Mesendoderm (in vitro differentiated cells): ENCODE measurements around the gene KCNAB1.
A peak's percentile ranks its signal among the peaks of the same experiment; 100 is the strongest.
"Not testable (repeated sequence)": the region's sequence is repeated elsewhere in the genome, so short reads cannot be mapped to it uniquely, and the experiment has no call there.

Source experiments
- DNase-seq: peaks from one replicate; pipeline ENCODE4 v3.0.0; 2013
- H2AK5ac ChIP-seq: 2 replicates; pipeline ENCODE4 v1.6.1; 2013; ENCODE audit warnings: low read length, inconsistent platforms
- H2BK120ac ChIP-seq: 2 replicates; pipeline ENCODE4 v1.6.1; 2013; ENCODE audit warnings: low read depth, mild to moderate bottlenecking, low read length, moderate library complexity, mixed read lengths
- H2BK15ac ChIP-seq: replicated peaks from 2 replicates; pipeline ENCODE4 v1.6.1; 2013; ENCODE audit warnings: low read depth, mild to moderate bottlenecking, moderate library complexity
- H2BK5ac ChIP-seq: 2 replicates; pipeline ENCODE4 v1.6.1; 2013; ENCODE audit warnings: low read length, inconsistent platforms
- H3K18ac ChIP-seq: 2 replicates; pipeline ENCODE4 v1.6.1; 2013; ENCODE audit warnings: mild to moderate bottlenecking, low read length, mixed read lengths
- H3K23ac ChIP-seq: one replicate; pipeline ENCODE4 v1.6.1; 2013; ENCODE audit warnings: low read length
- H3K27ac ChIP-seq: 2 replicates; pipeline ENCODE4 v1.5.1; 2013; ENCODE audit warnings: low read depth, mild to moderate bottlenecking, inconsistent platforms, low read length, moderate library complexity
- H3K27me3 ChIP-seq: 2 replicates; pipeline ENCODE4 v1.6.1; 2013; ENCODE audit warnings: low read length, control low read depth, mild to moderate bottlenecking, inconsistent platforms; ENCODE audit not compliant: insufficient read depth, poor library complexity
- H3K36me3 ChIP-seq: 2 replicates; pipeline ENCODE4 v1.6.1; 2013; ENCODE audit warnings: low read length, inconsistent platforms; ENCODE audit not compliant: control insufficient read depth, insufficient read depth
- H3K4ac ChIP-seq: one replicate; pipeline ENCODE4 v1.6.1; 2013; ENCODE audit warnings: low read depth, mild to moderate bottlenecking, low read length, moderate library complexity
- H3K4me1 ChIP-seq: 2 replicates; pipeline ENCODE4 v1.6.1; 2013; ENCODE audit warnings: low read depth, low read length, inconsistent platforms; ENCODE audit not compliant: control insufficient read depth
- H3K4me2 ChIP-seq: 2 replicates; pipeline ENCODE4 v1.6.1; 2013; ENCODE audit warnings: low read length
- H3K4me3 ChIP-seq: 2 replicates; pipeline ENCODE4 v1.5.1; 2013; ENCODE audit warnings: mild to moderate bottlenecking, low read length
- H3K56ac ChIP-seq: one replicate; pipeline ENCODE4 v1.6.1; 2013; ENCODE audit warnings: low read length
- H3K79me1 ChIP-seq: 2 replicates; pipeline ENCODE4 v1.6.1; 2013; ENCODE audit warnings: low read length, inconsistent platforms
- H3K79me2 ChIP-seq: 2 replicates; pipeline ENCODE4 v1.6.1; 2013; ENCODE audit warnings: mild to moderate bottlenecking, low read length; ENCODE audit not compliant: control insufficient read depth, insufficient read depth
- H3K9ac ChIP-seq: 2 replicates; pipeline ENCODE4 v1.6.1; 2013; ENCODE audit warnings: low read length, inconsistent platforms
- H4K5ac ChIP-seq: one replicate; pipeline ENCODE4 v1.6.1; 2013; ENCODE audit warnings: low read length
- H4K8ac ChIP-seq: one replicate; pipeline ENCODE4 v1.6.1; 2013; ENCODE audit warnings: low read depth, mild to moderate bottlenecking, control low read depth, low read length, moderate library complexity
- WGBS: extraction: QIAGEN DNeasy Blood & Tissue Kit; methylation state at CpG from one replicate; pipeline ENCODE4 v1.1.7; 2013; ENCODE audit warnings: low lambda C conversion rate, missing lambda C conversion rate; ENCODE audit not compliant: insufficient coverage; ENCODE audit errors: extremely low coverage; 5-methylcytosine and 5-hydroxymethylcytosine counted together

Gene KCNAB1

GRCh38 chr3:156273111-156273694, 152.8 kb downstream of the KCNAB1 start:
- H3K27ac ChIP-seq: no peak overlapping the region
- WGBS: no CpG with 5 or more reads among the region's 6 CpGs
- no peaks in the 10 kb centered on the region for H3K79me2 ChIP-seq
- H3K4ac ChIP-seq: no peak overlapping the region
- no peak overlapping the region for H2AK5ac ChIP-seq
- no peak overlapping the region for H2BK120ac ChIP-seq
- no peak overlapping the region for H4K5ac ChIP-seq
- no peak overlapping the region for H2BK5ac ChIP-seq
- H3K27me3 ChIP-seq: no peaks in the 10 kb centered on the region
- no peak overlapping the region for H3K9ac ChIP-seq
- H3K79me1 ChIP-seq: no peaks in the 10 kb centered on the region
- no peak overlapping the region for H2BK15ac ChIP-seq
- no peak for DNase-seq
- no peaks in the 10 kb centered on the region for H3K4me1 ChIP-seq
- H3K36me3 ChIP-seq: no peaks in the 10 kb centered on the region
- no peak overlapping the region for H3K4me3 ChIP-seq
- no peak overlapping the region for H3K4me2 ChIP-seq
- H3K23ac ChIP-seq: no peak overlapping the region
- no peak overlapping the region for H3K56ac ChIP-seq
- no peak overlapping the region for H3K18ac ChIP-seq
- no peak overlapping the region for H4K8ac ChIP-seq

- no peak overlapping the region for H3K23ac ChIP-seq
- no peak overlapping the region for H2BK120ac ChIP-seq
- no peak for DNase-seq
- H3K36me3 ChIP-seq: no peaks in the 10 kb centered on the region
- no peak overlapping the region for H4K5ac ChIP-seq
- H3K27ac ChIP-seq: no peak overlapping the region
- H3K56ac ChIP-seq: no peak overlapping the region
- no peak overlapping the region for H2BK15ac ChIP-seq
- no peak overlapping the region for H2BK5ac ChIP-seq
- no peak overlapping the region for H3K4me2 ChIP-seq
- no peak overlapping the region for H2AK5ac ChIP-seq
- H3K79me2 ChIP-seq: no peaks in the 10 kb centered on the region
- no peak overlapping the region for H3K9ac ChIP-seq
- no peaks in the 10 kb centered on the region for H3K4me1 ChIP-seq
- H3K18ac ChIP-seq: no peak overlapping the region
- no peak overlapping the region for H4K8ac ChIP-seq
- H3K4ac ChIP-seq: no peak overlapping the region
- WGBS: no CpG with 5 or more reads among the region's 2 CpGs
- H3K27me3 ChIP-seq: no peaks in the 10 kb centered on the region
- H3K79me1 ChIP-seq: no peaks in the 10 kb centered on the region
- H3K4me3 ChIP-seq: no peak overlapping the region
These were observed 154.4 kb downstream of the KCNAB1 start for GRCh38 chr3:156274791-156275190.

GRCh38 chr3:156284637-156285036, 164.3 kb downstream of the KCNAB1 start:
- not testable (repeated sequence) for H3K4me1 ChIP-seq, H3K56ac ChIP-seq, H2BK15ac ChIP-seq, H3K27me3 ChIP-seq, H3K9ac ChIP-seq, H2BK120ac ChIP-seq, H3K4me3 ChIP-seq, DNase-seq, H4K8ac ChIP-seq, H3K4me2 ChIP-seq, H3K23ac ChIP-seq, H4K5ac ChIP-seq, H3K36me3 ChIP-seq, H3K79me1 ChIP-seq, H2AK5ac ChIP-seq, H3K4ac ChIP-seq, H3K18ac ChIP-seq, H3K79me2 ChIP-seq, H3K27ac ChIP-seq, H2BK5ac ChIP-seq
- no CpG with 5 or more reads among the region's 24 CpGs for WGBS

- no peak overlapping the region for H2BK15ac ChIP-seq
- no peaks in the 10 kb centered on the region for H3K79me2 ChIP-seq
- no peak overlapping the region for H2BK120ac ChIP-seq
- H3K56ac ChIP-seq: no peak overlapping the region
- H3K4me1 ChIP-seq: no peaks in the 10 kb centered on the region
- no CpG with 5 or more reads among the region's 2 CpGs for WGBS
- no peak overlapping the region for H4K8ac ChIP-seq
- H3K18ac ChIP-seq: no peak overlapping the region
- no peak overlapping the region for H2BK5ac ChIP-seq
- no peak overlapping the region for H3K9ac ChIP-seq
- H3K27ac ChIP-seq: no peak overlapping the region
- H2AK5ac ChIP-seq: no peak overlapping the region
- no peak overlapping the region for H3K4me2 ChIP-seq
- no peak overlapping the region for H3K23ac ChIP-seq
- H3K4ac ChIP-seq: no peak overlapping the region
- H4K5ac ChIP-seq: no peak overlapping the region
- DNase-seq: no peak
- no peak overlapping the region for H3K4me3 ChIP-seq
- peaks cover 3% of the 10 kb centered on the region for H3K27me3 ChIP-seq
- no peaks in the 10 kb centered on the region for H3K79me1 ChIP-seq
- no peaks in the 10 kb centered on the region for H3K36me3 ChIP-seq
These were observed 165.2 kb downstream of the KCNAB1 start for GRCh38 chr3:156285626-156286025.

- Histone ChIP-seq H3K4me3 (no peak overlapping the region), H3K4ac (no peak overlapping the region), H3K27me3 (peaks cover 18% of the 10 kb centered on the region), H3K79me1 (no peaks in the 10 kb centered on the region), H3K36me3 (no peaks in the 10 kb centered on the region), H2AK5ac (no peak overlapping the region), H4K5ac (no peak overlapping the region), H3K27ac (no peak overlapping the region), H3K18ac (no peak overlapping the region), H2BK120ac (no peak overlapping the region), H3K9ac (no peak overlapping the region), H2BK5ac (no peak overlapping the region), H3K4me1 (no peaks in the 10 kb centered on the region), H3K23ac (no peak overlapping the region), H2BK15ac (no peak overlapping the region), H3K4me2 (peak overlapping the region; percentile 14), H3K56ac (no peak overlapping the region), H3K79me2 (no peaks in the 10 kb centered on the region), H4K8ac (no peak overlapping the region)
- no peak for DNase-seq
- no CpG with 5 or more reads among the region's 11 CpGs for WGBS
These were observed 170.5 kb downstream of the KCNAB1 start for GRCh38 chr3:156290924-156291271.
